CD8-positive, alpha-beta memory T cell (primary cell): ENCODE results near the gene SERINC3. TPM values are rescaled to one million over a fixed set of nuclear protein-coding genes. Genes with fewer than 3 reads are reported as not detected.

Experiments
- CTCF ChIA-PET: fragments of 350-600 bp; sonication (Branson Sonifier 250); formaldehyde crosslinking; loops from one replicate; lab custom pipeline; 2021; ENCODE audit warnings: antibody characterized with exemption; lab: Charles Lee
- POLR2A ChIA-PET: fragments of 350-600 bp; sonication (Branson Sonifier 250); formaldehyde crosslinking; loops from one replicate; lab custom pipeline; 2021; ENCODE audit warnings: antibody characterized with exemption; lab: Charles Lee
- DNase-seq, 5 donors: peaks; one replicate each; pipeline versions ENCODE4 v3.0.0 to v3.0.0-alpha.2; 2020 to 2022; ENCODE audit warnings: mixed read lengths in 1 of 5
- H3K27ac ChIP-seq: one replicate; pipeline ENCODE4 v1.7.0; 2013; ENCODE audit warnings: low read depth, mild to moderate bottlenecking, low read length, moderate library complexity
- H3K27me3 ChIP-seq: 2 replicates; pipeline ENCODE4 v1.7.0; 2013; ENCODE audit warnings: low read length, mild to moderate bottlenecking; ENCODE audit not compliant: insufficient read depth, poor library complexity, severe bottlenecking
- H3K36me3 ChIP-seq: 2 replicates; pipeline ENCODE4 v1.7.0; 2013; ENCODE audit warnings: mild to moderate bottlenecking, low read length, moderate library complexity; ENCODE audit not compliant: insufficient read depth
- H3K4me1 ChIP-seq: 2 replicates; pipeline ENCODE4 v1.7.0; 2013; ENCODE audit warnings: mild to moderate bottlenecking, low read length, moderate library complexity; ENCODE audit not compliant: insufficient read depth
- H3K4me3 ChIP-seq: 2 replicates; pipeline ENCODE4 v1.7.0; 2013; ENCODE audit warnings: mild to moderate bottlenecking, low read length
- H3K9me3 ChIP-seq: 2 replicates; pipeline ENCODE4 v1.7.0; 2013; ENCODE audit warnings: mild to moderate bottlenecking, low read length
- H3K27ac Mint-ChIP-seq, 8 donors: one replicate each; pipeline ENCODE4 v1.8.0; 2020 to 2021; ENCODE audit warnings: mixed read lengths in 8 of 8, mild to moderate bottlenecking in 6 of 8, inconsistent platforms in 3 of 8, moderate library complexity in 3 of 8
- H3K27me3 Mint-ChIP-seq, 2 donors: one replicate each; pipeline ENCODE4 v1.8.0; 2020 to 2021; ENCODE audit warnings: mixed read lengths in 2 of 2, mild to moderate bottlenecking in 1 of 2, moderate library complexity in 1 of 2
- H3K36me3 Mint-ChIP-seq, 3 donors: one replicate each; pipeline ENCODE4 v1.8.0; 2020 to 2021; ENCODE audit warnings: mixed read lengths in 3 of 3, inconsistent platforms in 1 of 3, mild to moderate bottlenecking in 1 of 3
- H3K4me1 Mint-ChIP-seq, 3 donors: one replicate each; pipeline ENCODE4 v1.8.0; 2020 to 2021; ENCODE audit warnings: mixed read lengths in 3 of 3, inconsistent platforms in 1 of 3, mild to moderate bottlenecking in 1 of 3
- H3K4me3 Mint-ChIP-seq, 7 donors: one replicate each; pipeline ENCODE4 v1.8.0; 2020 to 2021; ENCODE audit warnings: mixed read lengths in 7 of 7, mild to moderate bottlenecking in 6 of 7, moderate library complexity in 4 of 7, inconsistent platforms in 2 of 7
- H3K9me3 Mint-ChIP-seq, 5 donors: one replicate each; pipeline ENCODE4 v1.8.0; 2020 to 2022; ENCODE audit warnings: mixed read lengths in 5 of 5, mild to moderate bottlenecking in 3 of 5, moderate library complexity in 2 of 5, inconsistent platforms in 1 of 5
- polyA plus RNA-seq: library from polyadenylated mRNA; unstranded; fragments of 300-500 nt; fragmentation: Illumina TruSeq; gene quantifications from one replicate; pipeline ENCODE4 v1.2.3, GENCODE V29; 2021
- total RNA-seq, 2 experiments: library from RNA; stranded (reverse); gene quantifications; one replicate each; pipeline ENCODE4 v1.2.3, GENCODE V29; 2021

Gene SERINC3
- total and polyA plus RNA-seq, 3 experiments from 2014 or later: 59.9 to 204 (median 61.6) TPM

GRCh38 chr20:44532259-44532980, 10.6 kb upstream of the SERINC3 start:
- H3K4me1 ChIP-seq: peaks cover 24% of the 10 kb centered on the region
- H3K27ac Mint-ChIP-seq: no peak overlapping the region
- peak overlapping the region; percentile 47 for H3K27ac ChIP-seq
- no peaks in the 10 kb centered on the region for H3K9me3 ChIP-seq
- peak overlapping the region; percentile 77 for H3K4me3 ChIP-seq
- peaks cover 3 to 9% (median 4%) of the 10 kb centered on the region in 3 donors for H3K4me1 Mint-ChIP-seq
- no peaks in the 10 kb centered on the region for H3K36me3 Mint-ChIP-seq
- no peaks in the 10 kb centered on the region for H3K9me3 Mint-ChIP-seq
- H3K27me3 Mint-ChIP-seq: peaks cover 0 to 15% of the 10 kb centered on the region in 2 donors
- ChIA-PET POLR2A (no interaction called here), CTCF (no interaction called here)
- DNase-seq: peak in 1 of 5 donors; percentile 1
- H3K27me3 ChIP-seq: no peaks in the 10 kb centered on the region
- H3K4me3 Mint-ChIP-seq: no peak overlapping the region
- no peaks in the 10 kb centered on the region for H3K36me3 ChIP-seq

DNA sequence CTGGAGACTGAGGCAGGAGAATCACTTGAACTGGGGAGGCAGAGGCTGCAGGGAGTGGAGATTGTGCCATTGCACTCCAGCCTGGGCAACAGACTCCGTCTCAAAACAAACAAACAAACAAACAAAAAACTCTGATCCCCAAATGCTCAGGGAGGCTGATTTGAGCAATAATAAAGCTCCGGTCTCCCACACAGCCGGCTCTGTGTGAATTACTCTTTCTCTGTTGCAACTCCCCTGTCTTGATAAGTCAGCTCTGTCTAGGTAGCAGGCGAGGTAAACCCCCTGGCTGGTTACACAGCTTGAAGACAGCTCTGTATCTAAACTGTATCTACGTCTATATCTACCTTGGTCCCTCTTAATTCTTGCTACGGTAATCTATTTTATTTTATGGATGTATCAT, 6.4 kb upstream of the SERINC3 start:
- ChIA-PET POLR2A (no interaction called here), CTCF (no interaction called here)
- Mint-ChIP-seq H3K27me3 (peaks cover 3 to 13% of the 10 kb centered on the region in 2 donors), H3K27ac (peak overlapping the region in 1 of 8 donors; percentile 55), H3K36me3 (no peaks in the 10 kb centered on the region), H3K9me3 (no peaks in the 10 kb centered on the region), H3K4me3 (no peak overlapping the region), H3K4me1 (peaks cover 3 to 12% (median 6%) of the 10 kb centered on the region in 3 donors)
- H3K4me1 ChIP-seq: peaks cover 18% of the 10 kb centered on the region
- no peaks in the 10 kb centered on the region for H3K9me3 ChIP-seq
- no peaks in the 10 kb centered on the region for H3K36me3 ChIP-seq
- no peaks in the 10 kb centered on the region for H3K27me3 ChIP-seq
- DNase-seq: no peak
- H3K4me3 ChIP-seq: no peak overlapping the region
- no peak overlapping the region for H3K27ac ChIP-seq

DNA sequence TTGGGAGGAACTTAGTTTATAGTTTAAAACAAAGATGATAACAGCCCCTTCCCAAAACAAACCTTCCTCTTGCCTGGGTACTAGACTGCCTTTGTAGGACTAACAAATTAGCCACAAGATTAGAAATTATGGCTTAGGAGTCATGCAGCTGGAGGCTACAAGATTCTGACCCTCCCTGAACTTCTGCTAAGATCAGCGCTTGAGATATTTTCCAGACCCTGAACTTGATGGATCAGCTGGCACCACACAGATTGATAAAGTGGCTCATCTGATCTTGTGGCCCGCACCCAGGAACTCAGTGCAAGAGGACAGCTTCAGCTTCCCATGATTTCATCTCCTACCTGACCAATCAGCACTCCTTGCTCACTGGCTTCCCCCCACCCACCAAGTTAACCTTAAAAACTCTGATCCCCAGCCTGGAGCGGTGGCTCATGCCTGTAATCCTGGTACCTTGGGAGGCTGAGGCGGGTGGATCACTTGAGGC, 5.9 kb upstream of the SERINC3 start:
- Histone ChIP-seq H3K27me3 (no peaks in the 10 kb centered on the region), H3K4me1 (peaks cover 14% of the 10 kb centered on the region), H3K9me3 (no peaks in the 10 kb centered on the region), H3K27ac (no peak overlapping the region), H3K36me3 (no peaks in the 10 kb centered on the region), H3K4me3 (no peak overlapping the region)
- H3K27ac Mint-ChIP-seq: no peak overlapping the region
- ChIA-PET CTCF (no interaction called here), POLR2A (no interaction called here)
- DNase-seq: no peak
- H3K36me3 Mint-ChIP-seq: no peaks in the 10 kb centered on the region
- no peaks in the 10 kb centered on the region for H3K9me3 Mint-ChIP-seq
- H3K27me3 Mint-ChIP-seq: peaks cover 3 to 13% of the 10 kb centered on the region in 2 donors
- H3K4me3 Mint-ChIP-seq: peak overlapping the region in 1 of 7 donors; percentile 27
- H3K4me1 Mint-ChIP-seq: peaks cover 7 to 15% (median 11%) of the 10 kb centered on the region in 3 donors

DNA sequence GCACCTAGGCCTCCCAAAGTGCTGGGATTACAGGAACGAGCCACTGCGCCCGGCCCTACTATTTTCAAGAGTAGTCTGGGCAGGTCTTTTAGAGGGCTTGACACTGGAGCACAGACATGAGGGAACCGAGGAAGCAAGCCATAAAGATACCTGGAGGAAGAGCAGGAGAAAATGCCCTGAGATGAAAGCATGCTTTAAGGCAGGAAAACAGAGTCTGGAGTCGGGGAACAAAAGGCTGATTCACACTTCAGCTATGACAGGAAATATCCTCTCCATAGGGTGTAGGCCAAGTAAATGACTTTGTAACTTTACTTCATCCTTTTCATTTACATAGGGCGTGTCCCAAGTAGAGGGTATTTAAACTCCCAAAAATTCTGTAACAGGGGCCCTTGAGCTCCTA, 4.3 kb upstream of the SERINC3 start:
- Mint-ChIP-seq H3K27me3 (peaks cover 3 to 14% of the 10 kb centered on the region in 2 donors), H3K4me1 (peaks cover 14 to 22% (median 19%) of the 10 kb centered on the region in 3 donors), H3K36me3 (peaks cover 0 to 10% (median 0%) of the 10 kb centered on the region in 3 donors), H3K4me3 (no peak overlapping the region), H3K27ac (peak overlapping the region in 1 of 8 donors; percentile 52), H3K9me3 (no peaks in the 10 kb centered on the region)
- ChIA-PET CTCF (interaction anchor here (1.0 kb wide), 1 partner anchor 159 kb away, joined by 3 read pairs; no protein-coding TSS in a partner anchor), POLR2A (no interaction called here)
- Histone ChIP-seq H3K27ac (no peak overlapping the region), H3K27me3 (no peaks in the 10 kb centered on the region), H3K36me3 (no peaks in the 10 kb centered on the region), H3K9me3 (no peaks in the 10 kb centered on the region), H3K4me3 (no peak overlapping the region), H3K4me1 (peaks cover 8% of the 10 kb centered on the region)
- no peak for DNase-seq

DNA sequence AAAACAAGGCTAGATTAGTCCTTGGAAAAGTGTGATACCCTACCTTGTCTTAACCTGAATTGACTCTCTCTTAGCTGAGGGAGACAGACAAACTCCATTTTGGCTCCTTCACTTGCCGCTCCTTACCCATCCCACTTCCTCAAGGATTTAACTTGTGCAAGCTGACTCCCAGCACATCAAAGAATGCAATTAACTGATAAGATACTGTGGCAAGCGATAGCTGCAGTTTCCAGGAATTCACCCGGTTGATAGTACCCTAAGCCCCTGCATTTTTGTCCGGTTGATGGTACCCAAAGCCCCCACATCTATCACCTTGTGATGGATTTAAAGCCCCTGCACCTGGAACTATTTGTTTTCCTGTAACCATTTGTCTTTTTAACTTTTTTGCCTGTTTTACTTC, 1.9 kb upstream of the SERINC3 start:
- CTCF ChIA-PET: interaction anchor here (0.7 to 1.5 kb wide), 2 partner anchors 16 to 18 kb away, joined by 3 read pairs; no protein-coding TSS in a partner anchor
- H3K27me3 ChIP-seq: no peaks in the 10 kb centered on the region

DNA sequence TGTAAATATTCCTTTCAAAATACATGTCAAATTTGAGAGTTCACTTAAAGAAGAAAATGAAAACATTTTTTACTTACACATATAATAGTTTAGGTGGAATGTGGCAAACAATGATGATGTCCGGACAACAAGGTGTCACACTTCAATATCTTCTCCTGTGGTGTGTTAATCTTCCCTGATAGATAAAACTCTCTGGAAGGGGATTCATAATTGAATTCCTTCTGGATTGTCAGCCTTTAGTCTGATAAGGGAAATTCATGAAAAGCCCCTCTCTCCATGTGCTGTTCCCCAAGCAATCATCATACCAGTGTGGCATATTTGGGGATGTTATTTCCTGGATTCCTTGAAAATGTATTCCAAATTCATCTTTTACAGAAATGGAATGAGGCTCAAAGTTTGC, 971 bp upstream of the SERINC3 start:
- Histone ChIP-seq H3K4me3 (no peak overlapping the region), H3K9me3 (no peaks in the 10 kb centered on the region), H3K36me3 (no peaks in the 10 kb centered on the region), H3K27ac (no peak overlapping the region), H3K4me1 (peaks cover 40% of the 10 kb centered on the region), H3K27me3 (no peaks in the 10 kb centered on the region)
- Mint-ChIP-seq H3K27ac (peak overlapping the region; percentile 89 to 99 (median 98)), H3K36me3 (peaks cover 0 to 24% (median 3%) of the 10 kb centered on the region in 3 donors), H3K9me3 (no peaks in the 10 kb centered on the region), H3K4me3 (peak overlapping the region; percentile 80 to 96 (median 90)), H3K4me1 (peaks cover 36 to 52% (median 51%) of the 10 kb centered on the region in 3 donors), H3K27me3 (peaks cover 3 to 5% of the 10 kb centered on the region in 2 donors)
- CTCF ChIA-PET: interaction anchor here (0.7 kb wide), 1 partner anchor 16 kb away, joined by 3 read pairs; no protein-coding TSS in a partner anchor
- DNase-seq: no peak
- POLR2A ChIA-PET: interaction anchor here (1.1 to 2.6 kb wide), 3 partner anchors 9 to 47 kb away, joined by 3 to 10 read pairs (median 3); partner anchors contain the start of gene TTPAL

More for the DNA sequence above, 1.9 kb upstream of the SERINC3 start:
- H3K27ac Mint-ChIP-seq: peak overlapping the region in 7 of 8 donors; percentile 4 to 99 (median 97)
- Histone ChIP-seq H3K9me3 (no peaks in the 10 kb centered on the region), H3K36me3 (no peaks in the 10 kb centered on the region), H3K4me1 (peaks cover 31% of the 10 kb centered on the region), H3K4me3 (no peak overlapping the region), H3K27ac (no peak overlapping the region)
- peaks cover 3 to 7% of the 10 kb centered on the region in 2 donors for H3K27me3 Mint-ChIP-seq
- peaks cover 34 to 43% (median 43%) of the 10 kb centered on the region in 3 donors for H3K4me1 Mint-ChIP-seq
- DNase-seq: no peak
- no peaks in the 10 kb centered on the region for H3K9me3 Mint-ChIP-seq
- H3K4me3 Mint-ChIP-seq: peak overlapping the region in 2 of 7 donors; percentile 1 to 62
- POLR2A ChIA-PET: no interaction called here
- peaks cover 0 to 22% (median 3%) of the 10 kb centered on the region in 3 donors for H3K36me3 Mint-ChIP-seq

DNA sequence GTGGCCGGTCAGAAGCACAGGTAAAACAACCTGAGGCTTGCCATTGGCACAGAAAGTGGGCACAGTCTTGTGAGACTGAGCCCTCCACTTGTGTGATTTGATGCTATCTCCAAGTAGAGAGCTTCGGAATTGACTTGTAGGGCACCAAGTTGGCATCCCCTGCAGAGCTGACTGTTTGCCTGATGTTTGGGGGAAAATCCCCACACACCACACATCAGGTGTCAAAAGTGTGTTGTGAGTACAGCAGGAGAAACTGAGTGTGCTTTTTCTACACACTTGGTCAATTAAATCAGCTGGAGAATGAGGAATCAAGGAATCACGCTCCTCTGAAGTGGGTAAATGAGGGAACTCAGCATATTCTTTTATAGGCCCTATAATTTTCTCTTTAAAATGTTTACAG, 989 bp downstream of the SERINC3 start:
- H3K4me1 Mint-ChIP-seq: peaks cover 49 to 66% (median 65%) of the 10 kb centered on the region in 3 donors

More for the DNA sequence above, 989 bp downstream of the SERINC3 start:
- Mint-ChIP-seq H3K27ac (peak overlapping the region; percentile 89 to 99 (median 98)), H3K9me3 (no peaks in the 10 kb centered on the region), H3K27me3 (peaks cover 0 to 1% of the 10 kb centered on the region in 2 donors), H3K36me3 (peaks cover 0 to 39% (median 3%) of the 10 kb centered on the region in 3 donors), H3K4me3 (peak overlapping the region; percentile 80 to 96 (median 90))
- H3K27ac ChIP-seq: peak overlapping the region; percentile 99
- H3K9me3 ChIP-seq: no peaks in the 10 kb centered on the region
- peak overlapping the region; percentile 79 for H3K4me3 ChIP-seq
- H3K4me1 ChIP-seq: peaks cover 53% of the 10 kb centered on the region
- ChIA-PET CTCF (interaction anchor here (1.6 kb wide), 1 partner anchor 44 kb away, joined by 4 read pairs; no protein-coding TSS in a partner anchor), POLR2A (interaction anchor here (1.3 to 2.6 kb wide), 3 partner anchors 9 to 122 kb away, joined by 3 to 10 read pairs (median 6); partner anchors contain the start of gene TTPAL)
- DNase-seq: no peak
- H3K27me3 ChIP-seq: no peaks in the 10 kb centered on the region
- H3K36me3 ChIP-seq: no peaks in the 10 kb centered on the region
